Muscle of back (tissue), 11 donors: Measurements from ENCODE around the gene DHCR7. TPM values are rescaled to one million over a fixed set of nuclear protein-coding genes. Genes with fewer than 3 reads are reported as not detected.
A peak's percentile ranks its signal among the peaks of the same experiment; 100 is the strongest.
"Not testable (repeated sequence)": the region's sequence is repeated elsewhere in the genome, so short reads cannot be mapped to it uniquely, and the experiment has no call there.

ENCODE experiments used
- DNase-seq, 3 donors: peaks; one replicate each; pipeline versions ENCODE4 v3.0.0 to v3.0.0-alpha.2; 2013
- polyA plus RNA-seq, 10 donors: library from polyadenylated mRNA; unstranded; fragments of 120-200 nt; gene quantifications; one replicate each; pipeline ENCODE4 v1.2.1, GENCODE V29; 2013; ENCODE audit not compliant: insufficient read length in 10 of 10

The DHCR7 gene
- polyA plus RNA-seq, 10 donors = 9.3 to 19.6 (median 13.4) TPM

GRCh38 chr11:71442123-71442522 lies 6.1 kb downstream of the DHCR7 start:
- no peak for DNase-seq

GRCh38 chr11:71441251-71441650 lies 6.9 kb downstream of the DHCR7 start:
- no peak for DNase-seq

DNA sequence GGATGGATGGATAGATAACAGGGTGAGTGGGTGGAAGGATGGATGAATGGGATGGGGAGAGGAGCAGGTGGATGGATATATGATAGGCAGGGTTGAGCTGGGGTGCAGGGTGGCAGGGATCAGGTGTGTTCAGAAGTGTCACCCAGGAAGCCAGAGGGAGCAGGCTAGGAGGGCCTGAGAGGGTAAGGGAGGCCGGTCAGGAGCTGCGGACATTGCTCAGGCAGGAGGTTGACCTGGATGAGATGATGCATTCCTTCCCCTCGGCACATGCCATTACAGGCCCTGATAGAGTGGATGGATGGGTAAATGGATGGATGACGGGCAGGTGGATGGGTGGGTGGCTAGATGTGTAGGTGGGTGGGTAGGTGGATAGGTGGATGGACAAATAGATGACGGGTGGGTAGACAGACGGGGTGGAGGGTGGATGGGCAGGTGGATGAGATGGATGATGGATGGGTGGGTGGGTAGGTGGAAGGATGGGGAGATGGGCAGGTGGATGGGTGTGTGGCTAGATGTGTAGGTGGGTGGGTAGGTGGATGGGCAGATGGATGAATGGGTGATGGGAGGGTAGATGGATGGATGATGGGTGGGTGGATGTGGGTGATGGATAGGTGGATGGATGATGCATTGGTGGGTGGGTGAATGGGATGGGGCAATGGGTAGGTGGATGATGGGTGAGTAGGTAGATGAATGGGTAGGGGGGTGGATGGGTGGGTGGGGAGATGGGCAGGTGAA lies 8.0 kb downstream of the DHCR7 start:
- DNase-seq = no peak

DNA sequence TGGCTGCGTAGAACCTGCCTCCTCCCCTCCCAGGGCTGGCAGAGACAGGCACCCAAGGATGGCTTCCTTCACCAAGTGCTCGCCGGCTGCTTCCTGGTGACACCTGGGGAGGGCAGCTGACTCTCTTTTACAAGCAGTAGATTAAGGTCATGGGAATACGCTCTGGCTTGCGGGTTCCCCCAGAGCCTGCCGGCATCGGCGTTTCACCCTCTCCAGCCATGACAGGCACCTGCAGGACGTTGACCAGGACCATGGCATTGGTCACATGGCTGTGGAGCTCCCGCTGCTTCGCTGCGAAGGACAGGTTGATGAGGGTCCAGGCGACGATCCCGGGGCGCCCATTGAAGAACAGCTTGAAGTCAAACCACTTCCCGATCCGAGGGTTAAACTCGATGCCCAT lies 9.5 kb downstream of the DHCR7 start:
- DNase-seq = no peak

- no peak for DNase-seq
Measured at GRCh38 chr11:71437879-71438278, 10.3 kb downstream of the DHCR7 start.

DNA sequence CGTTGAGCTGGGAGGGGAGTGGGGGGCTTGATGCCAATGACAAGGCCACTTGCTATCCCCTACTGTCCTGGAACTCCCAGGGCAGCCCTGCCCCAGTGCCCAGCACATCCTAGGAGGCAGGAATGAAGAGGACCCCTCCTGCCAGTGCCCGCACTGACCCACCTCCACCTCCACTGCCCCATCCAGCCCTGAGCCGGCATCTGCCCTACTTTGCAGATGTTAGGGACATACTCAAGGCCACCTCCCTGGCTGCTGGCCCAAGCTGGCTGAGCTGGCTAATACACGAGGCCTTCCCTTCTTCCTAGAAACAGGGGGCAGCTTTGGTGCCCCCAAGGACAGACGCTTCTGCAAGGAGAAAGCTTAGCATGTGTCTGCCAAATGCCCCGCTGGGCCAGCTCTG lies 10.8 kb downstream of the DHCR7 start:
- no peak for DNase-seq

DNA sequence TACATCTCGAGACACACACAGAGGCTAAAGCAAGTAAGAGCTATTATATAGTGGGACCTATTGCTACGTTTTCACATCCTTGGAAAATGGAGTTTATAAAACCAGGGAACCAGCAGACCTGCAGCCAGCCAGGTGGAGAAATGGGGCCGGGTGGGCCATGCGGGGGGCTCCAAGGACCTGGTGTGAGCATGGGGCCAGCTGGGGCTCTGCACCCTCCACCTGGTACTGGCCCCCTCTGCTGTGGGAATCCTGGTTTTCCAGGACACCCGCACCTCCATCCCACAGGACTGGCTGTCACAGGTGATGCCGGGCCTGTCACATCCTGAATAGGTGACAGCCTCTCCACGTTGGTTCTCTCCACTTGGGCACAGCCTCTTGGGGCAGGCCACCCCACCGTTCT lies 11.3 kb downstream of the DHCR7 start:
- no peak for DNase-seq

DNA sequence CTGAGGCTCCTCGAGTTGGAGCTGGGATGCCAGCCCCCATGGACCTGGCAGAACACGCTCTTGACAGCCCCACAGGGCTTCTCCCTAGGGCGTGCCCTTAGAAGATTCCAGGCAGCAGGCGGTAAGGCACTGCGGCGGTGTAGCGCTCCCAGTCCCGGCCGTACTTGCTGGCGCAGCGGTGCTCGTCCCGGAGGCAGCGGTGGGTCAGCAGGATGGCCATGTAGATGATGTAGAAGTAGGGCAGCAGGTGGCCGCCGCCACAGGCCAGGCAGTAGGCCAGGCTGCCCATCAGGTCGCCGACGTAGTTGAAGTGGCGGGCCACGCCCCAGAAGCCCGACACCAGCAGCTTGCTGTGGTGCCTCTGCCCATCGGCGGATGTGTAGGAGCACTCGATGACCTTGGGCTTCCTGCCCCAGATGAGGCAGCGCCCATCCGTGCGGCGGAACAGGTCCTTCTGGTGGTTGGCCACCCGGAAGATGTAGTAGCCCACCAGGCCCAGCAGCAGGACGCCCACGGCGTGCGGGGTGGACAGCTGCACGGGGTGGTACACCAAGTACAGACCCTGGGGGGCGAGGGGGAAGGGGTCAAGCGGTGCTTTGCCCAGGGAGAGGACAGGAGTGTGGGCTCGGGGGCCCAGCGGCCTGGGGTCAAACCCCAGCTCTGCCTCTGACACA lies 12.8 kb downstream of the DHCR7 start:
- DNase-seq = no peak

DNA sequence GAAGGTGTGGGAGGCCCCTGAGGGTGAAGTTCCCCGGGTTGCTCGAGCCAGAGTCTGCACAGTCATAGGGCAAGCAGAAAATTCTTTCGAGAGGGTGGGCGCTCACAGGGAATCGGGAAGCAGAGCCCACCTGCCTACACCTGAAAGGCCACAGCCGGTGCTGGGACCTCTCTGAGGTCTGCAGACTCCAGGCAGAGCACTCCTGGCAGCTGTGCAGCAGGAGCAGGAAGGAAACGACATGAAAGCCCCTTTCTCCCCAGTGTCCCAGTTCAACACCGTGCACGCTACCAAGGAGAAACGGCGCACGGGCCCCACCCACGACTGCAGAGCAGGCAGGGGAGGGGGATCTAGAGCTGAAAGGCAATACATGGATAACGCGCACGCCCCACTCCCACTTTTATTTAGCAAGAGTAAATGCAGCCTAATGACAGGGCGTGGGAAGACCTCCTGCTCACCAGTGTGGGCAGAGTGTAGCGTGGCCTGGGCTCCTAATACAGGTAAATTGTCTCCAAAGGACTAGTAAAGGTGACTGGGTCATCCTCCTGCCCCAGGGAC lies 13.5 kb downstream of the DHCR7 start:
- no peak for DNase-seq

- peak in 1 of 3 donors; percentile 52 for DNase-seq
Measured at GRCh38 chr11:71433648-71434450, 14.3 kb downstream of the DHCR7 start.

DNA sequence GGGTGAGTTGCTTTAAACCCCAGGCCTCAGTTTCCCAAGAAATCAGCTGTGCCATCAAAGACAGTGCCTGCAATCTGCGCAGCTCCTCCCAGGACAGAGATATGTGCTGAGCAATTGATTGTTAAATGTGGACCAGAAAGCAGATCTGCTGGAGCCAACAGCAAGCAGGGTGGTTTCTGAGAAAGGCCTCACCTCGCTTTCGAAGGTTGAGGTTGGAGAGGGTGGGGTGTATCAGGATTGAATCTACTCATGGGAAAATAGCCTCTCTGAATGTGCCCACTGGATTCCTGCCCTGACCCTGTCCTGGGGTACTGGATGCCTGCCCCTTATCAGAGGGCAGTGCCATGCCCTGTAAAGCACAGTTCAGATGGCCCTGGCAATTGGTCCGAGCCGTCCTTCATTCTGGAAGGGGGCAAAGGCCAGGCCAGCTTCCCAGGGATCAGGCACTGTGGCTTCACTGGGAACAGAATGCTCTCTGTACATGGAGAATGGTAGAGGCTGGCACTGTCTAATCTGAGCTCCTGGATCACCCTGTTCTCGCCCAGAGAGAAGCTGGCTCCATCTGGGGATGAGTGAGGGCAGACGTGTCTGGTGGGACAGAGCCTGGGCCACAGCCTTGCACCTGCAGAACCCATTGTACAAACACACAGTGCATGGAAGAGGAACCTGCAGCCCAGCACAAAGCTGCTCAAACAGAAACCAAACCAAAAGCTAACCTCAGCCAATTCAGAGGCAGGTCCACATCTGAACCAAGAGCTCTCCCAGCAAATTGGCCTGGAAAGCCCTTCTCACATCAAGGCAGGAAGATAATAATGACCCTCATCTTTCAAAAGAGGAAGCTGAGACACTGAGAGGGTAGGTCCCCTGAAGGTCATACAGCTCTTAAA lies 15.2 kb downstream of the DHCR7 start:
- DNase-seq = no peak

GRCh38 chr11:71431271-71431670 lies 16.9 kb downstream of the DHCR7 start:
- no peak for DNase-seq

DNA sequence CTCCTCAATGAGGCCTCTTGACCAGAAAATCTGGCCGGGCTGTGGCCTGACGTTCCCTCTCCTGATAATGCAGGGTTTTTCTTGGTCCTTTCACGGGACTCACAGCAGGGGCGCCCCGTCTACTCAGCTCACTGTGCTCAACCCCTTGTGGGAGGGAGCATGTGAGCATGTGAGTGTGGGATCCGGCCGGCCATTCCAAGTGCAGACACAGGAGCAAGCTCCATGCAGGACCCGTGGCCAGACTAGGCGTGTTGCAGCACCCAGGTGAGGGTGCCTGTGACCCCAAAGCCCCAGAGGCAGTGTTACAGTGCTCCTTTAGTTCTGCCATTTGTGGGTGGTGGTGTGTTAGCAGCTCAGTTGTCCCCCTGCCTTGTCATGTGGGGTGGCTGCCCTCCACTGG lies 18.0 kb downstream of the DHCR7 start:
- no peak for DNase-seq

- DNase-seq = no peak
Measured at GRCh38 chr11:71429701-71430100, 18.5 kb downstream of the DHCR7 start.

- peak in 1 of 3 donors; percentile 49 for DNase-seq
Measured at GRCh38 chr11:71428861-71429435, 19.2 kb downstream of the DHCR7 start.

DNA sequence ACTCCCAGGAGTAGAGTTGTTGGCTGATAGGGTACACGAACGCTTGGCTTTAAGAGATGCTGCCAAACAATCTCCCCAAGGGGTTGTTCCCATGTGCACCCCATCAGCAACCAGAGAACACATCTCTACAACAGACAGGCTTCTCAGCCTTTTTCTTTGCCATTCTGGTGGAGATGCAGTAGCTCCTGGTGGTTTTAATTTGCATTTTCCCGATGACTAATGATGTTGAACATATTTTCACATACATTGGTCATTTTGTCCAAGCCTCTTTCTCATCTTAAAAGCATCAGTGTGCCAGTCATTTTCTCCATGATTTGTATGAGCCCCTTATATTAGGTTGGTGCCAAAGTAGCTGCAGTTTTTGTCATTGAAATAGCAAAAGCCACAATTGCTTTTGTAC lies 21.8 kb downstream of the DHCR7 start:
- DNase-seq = no peak

DNA sequence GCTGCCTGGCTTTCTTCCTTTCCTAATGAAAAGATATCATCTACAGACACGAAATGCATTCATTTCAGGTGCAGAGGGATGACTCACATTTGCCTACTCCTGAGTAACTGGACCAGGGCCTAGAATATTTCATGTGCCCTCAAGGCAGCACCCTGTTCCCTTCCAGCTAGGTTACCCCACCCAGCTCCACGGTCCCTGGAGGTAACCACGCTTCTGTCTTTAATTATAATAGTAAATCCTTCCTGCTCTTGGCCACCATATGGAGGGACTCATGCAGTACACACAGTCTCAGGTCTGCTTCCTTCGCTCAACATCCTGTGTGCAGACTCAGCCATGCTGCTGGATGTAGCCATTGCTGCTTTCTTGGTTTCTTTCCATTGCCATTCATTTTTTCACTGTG lies 22.3 kb downstream of the DHCR7 start:
- DNase-seq = no peak

- no peak for DNase-seq
Measured at GRCh38 chr11:71425409-71425808, 22.8 kb downstream of the DHCR7 start.

DNA sequence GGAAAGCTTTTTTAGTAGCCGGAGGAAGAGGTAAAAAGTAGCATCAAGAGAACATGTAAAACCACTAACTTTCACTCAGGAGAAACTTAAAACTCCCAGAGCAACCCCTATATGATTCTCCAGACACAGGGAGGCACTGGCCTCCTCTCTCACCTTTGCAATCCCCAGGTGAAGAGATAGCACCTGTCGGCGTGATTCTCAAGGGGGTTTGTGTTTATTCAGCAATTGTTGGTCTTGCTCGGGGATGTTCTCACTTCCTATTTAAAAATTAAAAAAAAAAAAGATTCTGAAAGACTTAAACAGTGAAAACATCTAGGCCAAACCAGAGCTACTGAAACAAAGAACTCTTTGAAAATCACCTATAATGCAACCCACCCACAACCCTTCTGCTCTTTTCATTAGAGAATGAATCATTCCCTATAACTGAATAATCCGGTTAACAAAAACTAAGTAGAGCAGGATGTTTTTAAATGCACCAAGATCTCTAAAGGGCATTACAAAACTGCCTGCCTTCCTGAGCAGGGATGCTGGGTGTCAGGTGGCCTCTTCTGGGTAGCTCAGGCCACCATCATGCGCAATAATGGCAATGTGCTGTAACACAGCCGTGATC lies 24.9 kb downstream of the DHCR7 start:
- DNase-seq = no peak

DNA sequence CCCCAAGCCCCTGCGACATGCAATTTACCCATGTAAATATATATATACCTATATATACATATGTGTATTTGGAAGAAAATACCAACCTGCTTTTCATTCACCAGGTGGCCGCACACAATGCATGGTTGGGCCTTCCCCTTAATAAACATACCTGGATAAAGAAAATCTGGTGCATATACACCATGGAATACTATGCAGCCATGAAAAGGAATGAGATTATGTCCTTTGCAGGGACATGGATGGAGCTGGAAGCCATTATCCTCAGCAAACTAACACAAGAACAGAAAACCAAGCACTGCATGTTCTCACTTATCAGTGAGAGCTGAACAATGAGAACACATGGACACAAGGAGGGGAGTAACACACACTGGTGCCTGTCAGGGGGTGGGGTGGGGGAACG lies 25.9 kb downstream of the DHCR7 start:
- not testable (repeated sequence) for DNase-seq
